COLO829 (cell line): ENCODE data around the gene FHIT.

Experiments
- DNase-seq: peaks from one replicate; pipeline ENCODE4 v3.0.0; 2012; ENCODE audit warnings: low spot score

FHIT gene

DNA sequence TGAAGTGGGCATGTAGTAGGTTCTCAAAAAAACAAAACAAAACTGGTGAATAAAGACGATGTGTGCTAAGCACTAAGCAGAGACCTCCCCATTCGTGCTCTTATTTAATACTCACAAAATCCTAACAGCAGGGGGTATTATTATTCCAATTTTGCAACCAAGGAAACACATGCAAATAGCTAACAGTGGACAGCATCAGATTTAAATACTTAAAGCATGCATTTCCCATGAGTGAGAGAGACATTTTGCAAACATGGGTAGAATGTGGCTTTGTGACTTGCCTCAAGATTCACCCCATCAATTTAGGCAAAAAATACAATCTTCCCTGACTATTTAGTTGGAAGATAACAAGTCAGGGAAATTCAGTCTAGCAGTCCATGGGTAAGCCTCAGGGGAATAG is 1255.2 kb downstream of the FHIT start:
- no peak for DNase-seq

DNA sequence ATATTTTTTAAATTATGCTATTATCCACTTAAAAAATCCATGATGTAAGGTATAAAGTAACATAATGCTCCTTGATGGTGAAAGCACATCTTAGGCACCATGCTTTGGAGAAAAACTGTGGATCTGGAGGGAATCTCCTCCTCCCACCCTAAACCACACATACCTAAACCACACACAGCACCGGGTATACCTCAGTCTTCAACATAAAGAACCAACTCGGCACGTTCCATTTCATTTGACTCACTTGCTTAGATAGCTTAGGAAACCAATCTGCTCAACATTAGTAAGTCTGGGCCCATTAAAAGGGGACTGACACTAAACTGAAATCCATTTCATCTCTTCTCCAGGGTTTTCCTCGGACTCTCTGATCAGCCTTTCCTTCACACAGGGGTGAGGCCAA is 1255.7 kb downstream of the FHIT start:
- DNase-seq: no peak

- DNase-seq: no peak
Measured at GRCh38 chr3:59994732-59995304, 1256.4 kb downstream of the FHIT start.

DNA sequence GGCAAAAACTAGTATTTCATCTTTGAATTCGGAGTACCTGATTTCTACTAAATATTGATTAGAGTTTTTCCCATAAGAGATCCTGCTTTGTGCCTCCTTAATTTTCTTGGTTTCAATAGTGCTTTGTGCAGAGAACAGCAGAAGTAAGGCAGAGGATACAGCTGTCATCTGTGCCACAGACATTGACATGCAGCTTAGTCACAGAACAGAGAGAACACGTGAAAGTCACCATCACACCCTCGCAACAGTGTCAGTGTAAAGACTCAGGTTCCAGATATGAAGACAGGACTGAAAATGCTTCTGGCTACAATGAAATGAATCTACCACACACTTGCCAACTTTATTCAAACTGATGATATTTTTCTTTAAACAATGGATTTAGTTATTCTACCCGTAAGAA is 1258.7 kb downstream of the FHIT start:
- no peak for DNase-seq

- DNase-seq: no peak
Measured at GRCh38 chr3:59990915-59991314, 1260.3 kb downstream of the FHIT start.

DNA sequence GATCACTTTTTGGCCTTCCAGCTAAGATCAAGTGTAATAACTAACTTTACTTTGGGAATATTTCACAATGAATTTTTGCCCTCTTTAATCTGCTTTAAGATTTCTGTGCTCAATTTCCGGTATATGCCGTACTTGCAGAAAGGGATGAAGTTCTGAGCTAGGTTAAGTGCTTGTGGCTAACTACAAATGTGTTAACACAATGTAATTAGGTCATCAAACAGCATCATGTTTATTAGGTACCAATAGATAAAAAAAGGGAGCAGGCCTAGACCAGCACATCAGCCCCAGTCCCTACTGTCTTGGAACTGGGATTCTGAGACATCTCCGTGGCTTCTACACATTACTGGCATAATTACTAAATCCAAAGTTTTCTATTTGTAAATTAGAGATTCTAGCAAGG is 1268.7 kb downstream of the FHIT start:
- DNase-seq: no peak

- no peak for DNase-seq
Measured at GRCh38 chr3:59981377-59981776, 1269.9 kb downstream of the FHIT start.

DNA sequence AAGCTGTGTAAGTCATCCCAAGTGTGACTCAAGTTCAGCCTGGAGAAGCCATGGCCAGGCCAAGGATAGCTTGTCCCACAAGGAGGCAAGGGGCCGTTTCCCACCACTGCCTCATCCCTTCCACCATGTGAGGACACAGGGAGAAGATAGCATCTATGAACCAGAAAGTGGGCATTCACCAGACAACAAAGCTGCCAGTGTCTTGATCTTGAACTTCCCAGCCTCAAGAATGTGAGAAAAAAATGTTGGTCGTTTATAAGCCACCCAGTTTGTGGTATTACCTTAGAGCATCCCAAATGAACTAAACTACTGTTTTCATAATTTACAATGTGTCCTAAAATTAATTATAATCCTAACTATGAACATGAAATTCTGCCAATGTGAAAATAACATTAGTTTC is 1270.7 kb downstream of the FHIT start:
- peak; percentile 21 for DNase-seq

DNA sequence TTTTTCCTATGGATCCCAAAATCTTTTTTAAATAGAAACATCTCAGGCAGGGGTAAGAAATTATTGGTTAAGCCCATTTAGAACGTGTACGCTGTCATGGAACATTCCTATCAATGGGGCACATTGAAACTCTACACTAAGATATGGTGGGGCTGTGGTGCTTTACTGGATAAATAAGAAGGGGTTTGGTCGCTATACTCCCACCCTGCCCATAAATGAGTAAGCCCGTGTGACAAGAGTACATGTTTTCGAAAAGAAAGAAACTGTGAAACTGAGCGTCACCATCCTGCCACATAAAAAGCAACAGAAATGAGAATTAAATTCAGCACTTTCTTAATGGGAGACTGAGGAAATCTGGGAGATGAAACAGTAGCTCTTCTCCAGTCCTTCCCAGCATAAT is 1271.7 kb downstream of the FHIT start:
- no peak for DNase-seq

- no peak for DNase-seq
Measured at GRCh38 chr3:59978979-59979378, 1272.3 kb downstream of the FHIT start.

- DNase-seq: no peak
Measured at GRCh38 chr3:59970796-59971195, 1280.5 kb downstream of the FHIT start.

DNA sequence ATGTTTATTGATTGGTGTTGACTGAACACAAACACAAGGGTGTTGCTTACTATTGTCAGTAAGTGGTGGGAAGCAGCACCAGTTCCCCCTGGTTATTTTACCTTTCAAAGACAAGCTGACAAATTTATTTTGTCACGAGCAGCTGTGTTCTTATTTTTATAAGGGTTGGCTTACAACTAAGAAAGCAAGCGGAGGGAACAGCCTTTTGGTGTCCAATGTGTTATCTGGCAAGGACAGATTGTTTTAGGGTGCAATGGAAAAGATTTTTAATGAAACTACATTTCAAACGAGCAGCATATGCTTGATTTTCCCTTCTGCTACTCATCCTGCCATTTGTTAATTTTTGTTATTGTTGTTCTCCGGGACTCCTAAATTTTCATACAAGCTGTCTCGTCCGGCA is 1280.9 kb downstream of the FHIT start:
- no peak for DNase-seq

DNA sequence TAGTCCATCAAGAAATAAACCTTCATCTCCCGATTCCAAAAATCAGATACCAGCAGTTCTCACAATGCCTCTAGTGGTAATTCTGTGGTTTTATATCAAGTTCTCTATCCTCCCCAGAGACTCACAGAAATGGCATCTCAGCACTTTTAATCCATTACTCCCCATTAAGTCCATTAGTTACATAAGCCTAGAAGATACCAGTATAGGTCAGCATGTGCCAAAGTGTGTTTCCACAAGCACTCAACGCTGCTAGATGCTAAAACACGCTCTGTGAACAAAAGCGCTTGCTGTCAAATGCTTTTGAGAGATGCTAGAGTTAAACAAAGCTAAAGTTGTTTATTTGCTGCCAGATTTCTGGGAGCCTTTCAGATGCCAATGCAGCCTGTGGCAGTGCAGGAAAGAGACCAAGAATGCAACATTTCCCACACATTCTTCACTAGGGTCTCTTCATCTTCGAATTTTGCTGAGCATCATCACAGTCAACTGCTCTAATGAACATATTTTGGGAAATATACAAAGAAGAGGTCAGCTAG is 1282.7 kb downstream of the FHIT start:
- no peak for DNase-seq

GRCh38 chr3:59963676-59964075 is 1287.6 kb downstream of the FHIT start:
- no peak for DNase-seq

DNA sequence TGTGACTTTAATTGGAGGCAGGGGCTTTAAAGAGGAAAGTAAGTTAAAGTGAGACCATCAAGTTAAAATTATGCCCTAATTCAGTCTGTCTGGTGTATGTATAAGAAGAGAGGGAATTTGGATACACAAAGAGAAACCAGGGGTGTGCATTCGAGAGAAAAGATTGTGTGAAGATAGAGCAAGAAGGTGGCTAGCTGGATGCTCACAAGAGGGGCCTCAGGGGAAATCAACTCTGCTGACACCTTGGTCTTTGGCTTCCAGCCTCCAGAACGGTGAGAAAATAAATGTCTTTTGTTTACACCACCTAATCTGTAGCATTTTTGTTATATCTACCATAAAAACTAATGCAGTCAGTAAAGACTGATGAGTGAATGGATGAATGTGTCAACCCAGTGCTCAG is 1294.1 kb downstream of the FHIT start:
- DNase-seq: no peak

DNA sequence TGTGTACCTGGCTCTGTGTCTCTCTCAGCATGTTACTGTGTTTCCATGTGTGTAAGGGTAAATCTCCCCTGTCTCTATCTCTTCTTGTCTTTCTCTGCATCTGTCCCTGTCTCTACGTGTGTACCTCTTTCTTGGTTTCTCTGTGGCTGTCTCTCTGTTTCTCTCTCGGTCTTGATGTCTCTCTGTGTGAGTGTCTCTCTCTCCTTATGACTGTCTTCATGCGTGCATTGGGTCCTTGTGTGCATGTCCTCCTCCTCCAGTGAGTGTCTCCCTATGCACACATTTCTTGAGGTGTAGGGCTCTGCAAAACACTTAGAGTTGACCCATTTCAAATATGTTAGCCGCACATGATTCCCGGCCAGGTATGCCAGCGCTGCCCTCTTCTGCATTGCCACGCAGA is 1298.1 kb downstream of the FHIT start:
- DNase-seq: no peak

- no peak for DNase-seq
Measured at GRCh38 chr3:59949311-59949710, 1301.9 kb downstream of the FHIT start.

GRCh38 chr3:59946401-59946800 is 1304.9 kb downstream of the FHIT start:
- DNase-seq: no peak

DNA sequence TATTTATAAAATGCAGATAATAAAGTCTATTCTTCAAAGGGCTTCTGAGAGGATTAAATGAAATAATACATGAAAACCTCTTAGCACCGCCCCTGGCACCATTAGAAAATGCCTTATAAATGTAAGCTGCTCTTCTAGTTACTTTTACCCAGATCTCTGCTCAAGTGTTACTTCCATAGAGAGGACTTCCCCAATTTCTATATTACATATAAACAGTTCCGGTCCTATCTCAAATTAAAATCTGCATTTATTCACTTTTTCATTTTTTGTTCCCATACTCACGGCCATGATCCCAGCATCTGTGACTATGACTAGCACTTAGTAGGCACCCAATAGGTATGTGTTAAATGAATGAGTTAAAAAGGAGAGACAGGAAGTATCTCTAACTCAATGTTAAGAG is 1310.5 kb downstream of the FHIT start:
- no peak for DNase-seq

- no peak for DNase-seq
Measured at GRCh38 chr3:59939826-59940426, 1311.3 kb downstream of the FHIT start.

GRCh38 chr3:59938828-59939227 is 1312.4 kb downstream of the FHIT start:
- DNase-seq: no peak

DNA sequence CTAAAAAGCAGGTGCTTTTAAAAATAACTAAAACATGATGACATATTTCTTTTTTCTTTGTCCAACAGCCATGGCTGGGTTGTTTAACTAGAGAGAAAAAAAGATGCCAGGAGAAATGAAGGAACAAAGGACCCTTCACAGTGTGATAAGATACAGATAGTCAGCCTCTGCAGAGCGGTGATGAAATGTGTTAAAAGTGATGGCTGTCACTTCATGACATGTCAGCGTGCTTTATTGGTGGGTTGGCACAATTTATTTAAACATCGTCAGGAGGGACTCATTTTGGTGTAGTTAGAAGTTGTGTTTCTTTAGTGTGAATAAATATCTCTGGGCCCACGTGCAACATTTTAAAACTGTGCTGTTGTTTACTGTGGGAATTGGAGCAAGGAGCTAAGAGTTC is 1314.1 kb downstream of the FHIT start:
- no peak for DNase-seq

- DNase-seq: no peak
Measured at GRCh38 chr3:59936472-59936871, 1314.8 kb downstream of the FHIT start.

DNA sequence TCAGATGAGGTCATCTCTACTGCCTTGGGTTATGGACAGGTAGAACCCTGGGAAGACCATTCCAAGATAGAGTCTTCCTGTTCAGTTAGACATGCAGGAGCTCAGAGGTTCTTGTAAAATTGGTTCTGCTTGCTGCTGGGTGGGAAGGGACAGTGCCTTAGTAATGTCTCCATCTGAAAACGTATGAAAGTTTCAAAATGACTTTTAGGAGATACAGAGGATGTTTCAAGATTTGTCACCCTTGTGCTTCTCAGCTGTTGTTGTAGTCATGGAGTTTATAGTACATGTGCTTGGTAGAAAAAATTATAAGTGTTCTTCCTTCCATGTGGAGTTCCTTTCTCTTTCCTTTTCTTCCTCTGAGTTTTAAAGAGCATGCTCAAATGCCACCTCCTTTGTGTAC is 1316.2 kb downstream of the FHIT start:
- no peak for DNase-seq
